H1 (cell line): ENCODE data around the gene NRDE2. TPM values are rescaled to one million over a fixed set of nuclear protein-coding genes. Genes with fewer than 3 reads are reported as not detected.

Experiments used
- CTCF ChIA-PET: fragments of 300-600 bp; sonication (Branson Sonifier 250); formaldehyde crosslinking; loops from one replicate; lab custom pipeline; 2021; ENCODE audit not compliant: partially characterized antibody; lab: Charles Lee
- POLR2A ChIA-PET: fragments of 300-600 bp; sonication (Branson Sonifier 250); formaldehyde crosslinking; loops from one replicate; lab custom pipeline; 2021; ENCODE audit warnings: inconsistent platforms; ENCODE audit not compliant: partially characterized antibody; lab: Charles Lee
- DNase-seq, 2 experiments: peaks; one replicate each; pipeline versions ENCODE4 v3.0.0 to v3.0.0-alpha.2; 2010 to 2022; ENCODE audit warnings: low spot score in 2 of 2, low read depth in 1 of 2, mixed read lengths in 1 of 2
- FAIRE-seq: peaks from 2 replicates; lab custom pipeline; 2011; peaks lifted over from hg19 to GRCh38; lab: Jason Lieb, UNC
- H2AFZ ChIP-seq: 2 replicates; pipeline ENCODE4 v1.8.1; 2012; ENCODE audit warnings: low read length, inconsistent platforms
- H2AK5ac ChIP-seq: 2 replicates; pipeline ENCODE4 v1.6.1; 2013; ENCODE audit warnings: low read depth, low read length
- H2BK120ac ChIP-seq: replicated peaks from 2 replicates; pipeline ENCODE3; 2013; ENCODE audit warnings: low read depth, low read length, inconsistent platforms
- H2BK12ac ChIP-seq: 2 replicates; pipeline ENCODE4 v1.6.1; 2013; ENCODE audit warnings: low read depth, low read length
- H2BK15ac ChIP-seq: 2 replicates; pipeline ENCODE4 v1.6.1; 2013; ENCODE audit warnings: low read length
- H2BK20ac ChIP-seq: 2 replicates; pipeline ENCODE4 v1.6.1; 2013; ENCODE audit warnings: low read length
- H2BK5ac ChIP-seq: 2 replicates; pipeline ENCODE4 v1.6.1; 2013; ENCODE audit warnings: low read depth, low read length
- H3K14ac ChIP-seq: 2 replicates; pipeline ENCODE4 v1.6.1; 2013; ENCODE audit warnings: inconsistent platforms; ENCODE audit not compliant: insufficient read length
- H3K18ac ChIP-seq: 2 replicates; pipeline ENCODE4 v1.6.1; 2013; ENCODE audit warnings: low read length; ENCODE audit errors: extremely low read depth
- H3K23ac ChIP-seq: 2 replicates; pipeline ENCODE4 v1.6.1; 2013; ENCODE audit warnings: inconsistent platforms; ENCODE audit not compliant: insufficient read length
- H3K23me2 ChIP-seq: 2 replicates; pipeline ENCODE4 v1.6.1; 2013; ENCODE audit warnings: low read depth, low read length
- H3K27ac ChIP-seq: 2 replicates; pipeline ENCODE4 v1.6.1; 2011; ENCODE audit warnings: low read depth, low read length, inconsistent platforms
- H3K27me3 ChIP-seq, 4 experiments: replicated peaks in 1 of 4; 1 replicate in 1 of 4; 2 replicates in 3 of 4; pipeline versions ENCODE4 v1.6.1 to v1.8.1; 2011 to 2013; ENCODE audit warnings: low read length in 3 of 4, mild to moderate bottlenecking in 3 of 4, inconsistent platforms in 2 of 4, mixed read lengths in 2 of 4, moderate library complexity in 1 of 4; ENCODE audit not compliant: control insufficient read depth in 3 of 4, insufficient read depth in 3 of 4; ENCODE audit errors: extremely low read depth in 1 of 4
- H3K36me3 ChIP-seq, 4 experiments: 2 replicates each; pipeline versions ENCODE4 v1.6.1 to v1.8.1; 2011 to 2013; ENCODE audit warnings: mild to moderate bottlenecking in 4 of 4, low read length in 3 of 4, moderate library complexity in 2 of 4, control low read depth in 1 of 4, inconsistent platforms in 1 of 4; ENCODE audit not compliant: insufficient read depth in 4 of 4, control insufficient read depth in 2 of 4
- H3K4ac ChIP-seq: replicated peaks from 2 replicates; pipeline ENCODE3; 2013; ENCODE audit warnings: low read length, low read depth, mixed read lengths, inconsistent platforms; ENCODE audit not compliant: insufficient read length
- H3K4me1 ChIP-seq, 4 experiments: replicated peaks in 1 of 4; 1 replicate in 1 of 4; 2 replicates in 3 of 4; pipeline versions ENCODE4 v1.6.1 to v1.8.1; 2011 to 2013; ENCODE audit warnings: low read length in 3 of 4, inconsistent platforms in 2 of 4, mixed read lengths in 1 of 4; ENCODE audit not compliant: insufficient read depth in 4 of 4, control insufficient read depth in 3 of 4
- H3K4me2 ChIP-seq, 2 experiments: 2 replicates each; pipeline versions ENCODE4 v1.6.1 to v1.8.1; 2011 to 2013; ENCODE audit warnings: low read depth in 2 of 2, low read length in 2 of 2, control low read depth in 1 of 2, inconsistent platforms in 1 of 2, mild to moderate bottlenecking in 1 of 2; ENCODE audit not compliant: insufficient read depth in 1 of 2
- H3K4me3 ChIP-seq, 4 experiments: fragments of 200-600, 300-600 bp in 1 of 4; sonication (generic), shearing (Covaris generic), sonication (Bioruptor Twin) in 1 of 4; 2 replicates each; pipeline versions ENCODE4 v1.5.1 to v1.8.1; 2011 to 2016; ENCODE audit warnings: low read length in 4 of 4, low read depth in 3 of 4, control low read depth in 2 of 4, inconsistent platforms in 2 of 4, mild to moderate bottlenecking in 2 of 4, mixed read lengths in 1 of 4, moderate library complexity in 1 of 4; ENCODE audit not compliant: insufficient read depth in 2 of 4; ENCODE audit errors: extremely low read depth in 1 of 4
- H3K56ac ChIP-seq: replicated peaks from 2 replicates; pipeline ENCODE3; 2013; ENCODE audit warnings: low read depth, mild to moderate bottlenecking, mixed read lengths, low read length, inconsistent platforms; ENCODE audit not compliant: insufficient read length
- H3K79me1 ChIP-seq: 2 replicates; pipeline ENCODE4 v1.6.1; 2013; ENCODE audit warnings: low read depth, low read length, control low read depth
- H3K79me2 ChIP-seq, 2 experiments: 2 replicates each; pipeline versions ENCODE4 v1.6.1 to v1.8.1; 2012 to 2013; ENCODE audit warnings: low read length in 2 of 2, mild to moderate bottlenecking in 2 of 2, inconsistent platforms in 1 of 2; ENCODE audit not compliant: insufficient read depth in 2 of 2, control insufficient read depth in 1 of 2
- H3K9ac ChIP-seq, 4 experiments: replicated peaks in 1 of 4; 1 replicate in 1 of 4; 2 replicates in 3 of 4; pipeline versions ENCODE4 v1.6.1 to v1.8.1; 2011 to 2013; ENCODE audit warnings: low read depth in 3 of 4, low read length in 3 of 4, control low read depth in 2 of 4, mild to moderate bottlenecking in 2 of 4, moderate library complexity in 2 of 4, inconsistent platforms in 1 of 4; ENCODE audit errors: extremely low read depth in 1 of 4
- H3K9me3 ChIP-seq, 2 experiments: 2 replicates each; pipeline versions ENCODE4 v1.6.1 to v1.8.1; 2012 to 2013; ENCODE audit warnings: mild to moderate bottlenecking in 2 of 2, moderate library complexity in 2 of 2, control low read depth in 1 of 2, inconsistent platforms in 1 of 2, low read depth in 1 of 2, low read length in 1 of 2, mixed read lengths in 1 of 2; ENCODE audit not compliant: insufficient read depth in 2 of 2
- H4K20me1 ChIP-seq, 2 experiments: replicated peaks in 1 of 2; 2 replicates each; pipeline versions ENCODE3 to v1.8.1; 2011 to 2013; ENCODE audit warnings: inconsistent platforms in 2 of 2, low read length in 2 of 2, mild to moderate bottlenecking in 1 of 2; ENCODE audit not compliant: insufficient read depth in 2 of 2, control insufficient read depth in 1 of 2
- H4K5ac ChIP-seq: 2 replicates; pipeline ENCODE4 v1.6.1; 2013; ENCODE audit warnings: low read length, low read depth, mixed read lengths, inconsistent platforms; ENCODE audit not compliant: insufficient read length
- H4K8ac ChIP-seq: 2 replicates; pipeline ENCODE4 v1.8.0; 2013; ENCODE audit warnings: mild to moderate bottlenecking, moderate library complexity, low read length, inconsistent platforms; ENCODE audit not compliant: insufficient read depth; ENCODE audit errors: extremely low read depth
- H4K91ac ChIP-seq: replicated peaks from 2 replicates; pipeline ENCODE3; 2013; ENCODE audit warnings: low read length, mixed read lengths, inconsistent platforms; ENCODE audit not compliant: insufficient read length
- EZH2 ChIP-seq: fragments of 200-600 bp; sonication (generic); IDR thresholded peaks from 2 replicates; pipeline ENCODE4 v1.7.1; 2012; ENCODE audit warnings: low read depth, mild to moderate bottlenecking, moderate library complexity, low read length, inconsistent platforms; ENCODE audit not compliant: severe bottlenecking
- POLR2AphosphoS5 ChIP-seq: IDR thresholded peaks from 2 replicates; pipeline ENCODE4 v1.6.1; 2011; ENCODE audit warnings: low read depth, low read length
- RBBP5 ChIP-seq: IDR thresholded peaks from 2 replicates; pipeline ENCODE4 v1.7.1; 2012; ENCODE audit warnings: low read depth, mild to moderate bottlenecking, inconsistent platforms, low read length, moderate library complexity, borderline replicate concordance
- WGBS, 2 experiments: shearing (Covaris generic) in 1 of 2; methylation state at CpG; one replicate each; pipeline versions ENCODE4 v1.1.6 to v1.1.7; 2013 to 2015; ENCODE audit warnings: low lambda C conversion rate in 2 of 2, mixed read lengths in 2 of 2, inconsistent platforms in 1 of 2, low coverage in 1 of 2, missing lambda C conversion rate in 1 of 2; ENCODE audit not compliant: insufficient replicate concordance in 2 of 2, insufficient coverage in 1 of 2, insufficient read length in 1 of 2; ENCODE audit errors: extremely low coverage in 1 of 2, missing lambda C conversion rate in 1 of 2; 5-methylcytosine and 5-hydroxymethylcytosine counted together
- polyA plus RNA-seq, 7 experiments: library from polyadenylated mRNA; depleted of rRNA in 3 of 7; stranded (reverse) in 5 of 7; unstranded in 2 of 7; fragments of >200 nt in 5 of 7; fragments of 200-250 nt in 2 of 7; gene quantifications; 1 replicate in 5 of 7; 2 replicates in 1 of 7; 4 replicates in 1 of 7; pipeline versions ENCODE4 v1.2.1 to v1.2.3, GENCODE V29; 2011 to 2013; ENCODE audit warnings: missing spikeins in 2 of 7, mixed read lengths in 2 of 7
- total RNA-seq: library from RNA; stranded (reverse); fragmentation: NEBNext Ultra II Directional; extraction: Animal tissue kit (Norgen Biotek cat#: 25700); gene quantifications from 2 replicates; pipeline ENCODE4 v1.2.1, GENCODE V29; 2021

NRDE2 gene
- total and polyA plus RNA-seq, 2 of the 8 experiments (the other 6 are each of a cell fraction or from before 2014, with no cell fraction given): 4.9 to 12.1 TPM

- no peak overlapping the region for H2BK20ac ChIP-seq
- no peak overlapping the region for H3K4me2 ChIP-seq
- no peak overlapping the region for H2BK120ac ChIP-seq
- DNase-seq: no peak
- no peak overlapping the region for H3K4me3 ChIP-seq
- no peak overlapping the region for H2AFZ ChIP-seq
- no peak for FAIRE-seq
- peaks cover 0 to 10% (median 3%) of the 10 kb centered on the region in 4 experiments; a peak in 5 of 7 replicates for H3K4me1 ChIP-seq
- TF ChIP-seq EZH2 (no peak), POLR2AphosphoS5 (no peak), RBBP5 (no peak)
- no peaks in the 10 kb centered on the region for H4K20me1 ChIP-seq
- no peaks in the 10 kb centered on the region for H3K27me3 ChIP-seq
- H3K9ac ChIP-seq: no peak overlapping the region
- H2BK5ac ChIP-seq: no peak overlapping the region
- CTCF ChIA-PET: interaction anchor here (0.9 to 1.9 kb wide), 3 partner anchors 9 to 167 kb away, joined by 4 to 7 read pairs (median 4); no protein-coding TSS in a partner anchor
- H3K18ac ChIP-seq: no peak overlapping the region
- no peaks in the 10 kb centered on the region for H3K36me3 ChIP-seq
- no peaks in the 10 kb centered on the region for H3K9me3 ChIP-seq
- H2AK5ac ChIP-seq: no peak overlapping the region
- H3K23me2 ChIP-seq: peaks cover 7% of the 10 kb centered on the region; the same call in 1 of the 2 replicates
- no peak overlapping the region for H3K4ac ChIP-seq
- no peak overlapping the region for H3K14ac ChIP-seq
- no peak overlapping the region for H3K23ac ChIP-seq
- H3K79me1 ChIP-seq: no peaks in the 10 kb centered on the region
- no peaks in the 10 kb centered on the region for H3K79me2 ChIP-seq
- H4K5ac ChIP-seq: no peak overlapping the region
- no peak overlapping the region for H3K27ac ChIP-seq
- H4K8ac ChIP-seq: no peak overlapping the region
- no peak overlapping the region for H3K56ac ChIP-seq
- H4K91ac ChIP-seq: no peak overlapping the region
- H2BK15ac ChIP-seq: no peak overlapping the region
- WGBS, 2 experiments: 80% methylated on average over 6 of the region's 6 CpGs; no CpG with 5 or more reads in 1 of the 2 experiments
- no peak overlapping the region for H2BK12ac ChIP-seq
- POLR2A ChIA-PET: no interaction called here
Observed at GRCh38 chr14:90378249-90378648, 46.5 kb upstream of the NRDE2 start.
